PFSK-1 (cell line): ENCODE measurements around the gene NADK2.

Experiments
- FOXP2 ChIP-seq: optimal IDR thresholded peaks from 2 replicates; pipeline ENCODE3; 2011; ENCODE audit warnings: borderline replicate concordance, control low read depth, inconsistent platforms; ENCODE audit not compliant: insufficient read depth; ENCODE audit errors: extremely low read length, extremely low read depth
- POLR2AphosphoS5 ChIP-seq: IDR thresholded peaks from 2 replicates; pipeline ENCODE4 v1.6.1; 2012; ENCODE audit warnings: low read depth, mild to moderate bottlenecking, control low read depth, low read length, moderate library complexity
- REST ChIP-seq, 2 experiments: IDR thresholded peaks; 2 replicates each; pipeline versions ENCODE4 v1.6.1 to v1.8.0; 2011 to 2012; ENCODE audit warnings: low read depth in 2 of 2, low read length in 2 of 2, control low read depth in 1 of 2, inconsistent platforms in 1 of 2, mild to moderate bottlenecking in 1 of 2, moderate library complexity in 1 of 2; ENCODE audit not compliant: insufficient read depth in 1 of 2
- SIN3A ChIP-seq: IDR thresholded peaks from 2 replicates; pipeline ENCODE4 v1.6.1; 2012; ENCODE audit warnings: mild to moderate bottlenecking, low read length, moderate library complexity, borderline replicate concordance; ENCODE audit not compliant: insufficient read depth
- TAF1 ChIP-seq: IDR thresholded peaks from 2 replicates; pipeline ENCODE4 v1.6.1; 2012; ENCODE audit warnings: low read length, control low read depth, borderline replicate concordance; ENCODE audit not compliant: insufficient read depth

DNA sequence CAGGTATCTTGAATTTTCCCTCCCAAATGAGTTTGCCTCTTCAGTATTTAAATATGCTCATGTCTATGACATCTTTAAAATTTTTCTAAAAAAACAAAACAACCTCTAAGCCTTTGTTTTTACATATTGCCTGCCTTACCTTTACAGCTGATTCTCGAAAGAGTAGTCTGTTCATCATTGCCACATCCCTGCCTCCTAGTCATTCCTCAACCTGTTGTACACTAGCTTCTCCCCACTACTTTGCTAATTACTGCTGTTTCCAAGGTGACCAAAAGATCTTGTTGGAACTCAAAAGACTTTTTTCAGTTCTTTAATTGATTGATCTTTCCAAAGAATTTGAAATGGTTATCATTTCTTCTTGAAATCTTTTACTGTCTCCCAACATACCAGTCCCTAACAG is 1.9 kb upstream of the NADK2 start:
- TF ChIP-seq SIN3A (no peak), POLR2AphosphoS5 (no peak), TAF1 (no peak), REST (IDR thresholded peaks at IDR 0.05; ENCODE audit: insufficient read depth in 1 of 2, low read depth in 2 of 2, low read length in 2 of 2) (no peak), FOXP2 (no peak)
